Amygdala (tissue), 56 donors: ENCODE measurements around the gene SEMA3A.
"Not testable (repeated sequence)": the region's sequence is repeated elsewhere in the genome, so short reads cannot be mapped to it uniquely, and the experiment has no call there.

ENCODE experiments used
- DNase-seq, 56 donors: peaks; one replicate each; lab custom pipeline; 2025; lab: John Stamatoyannopoulos, UW

The SEMA3A gene

GRCh38 chr7:84194484-84195271 lies at the start of gene SEMA3A:
Gene SEMA3A, minus strand, starts transcription at chr7:84194789. Its CDS starts 203 bp downstream, at chr7:84194586.
- peak in 21 of 56 donors; percentile 3 to 57 (median 12) for DNase-seq

- not testable (repeated sequence) for DNase-seq
Measured at GRCh38 chr7:84243037-84243436, 48.4 kb upstream of the SEMA3A start.

- DNase-seq = no peak
Measured at GRCh38 chr7:84238596-84238995, 44.0 kb upstream of the SEMA3A start.

- DNase-seq = no peak
Measured at GRCh38 chr7:84237533-84238173, 43.1 kb upstream of the SEMA3A start.

- no peak for DNase-seq
Measured at GRCh38 chr7:84236398-84236797, 41.8 kb upstream of the SEMA3A start.

- DNase-seq = no peak
Measured at GRCh38 chr7:84232646-84233045, 38.1 kb upstream of the SEMA3A start.

GRCh38 chr7:84231157-84231556 lies 36.6 kb upstream of the SEMA3A start:
- DNase-seq = no peak

- no peak for DNase-seq
Measured at GRCh38 chr7:84230491-84230890, 35.9 kb upstream of the SEMA3A start.

- no peak for DNase-seq
Measured at GRCh38 chr7:84228526-84228925, 33.9 kb upstream of the SEMA3A start.

GRCh38 chr7:84226759-84227158 lies 32.2 kb upstream of the SEMA3A start:
- no peak for DNase-seq

- no peak for DNase-seq
Measured at GRCh38 chr7:84224505-84224904, 29.9 kb upstream of the SEMA3A start.

- no peak for DNase-seq
Measured at GRCh38 chr7:84219310-84219709, 24.7 kb upstream of the SEMA3A start.

- no peak for DNase-seq
Measured at GRCh38 chr7:84218681-84219080, 24.1 kb upstream of the SEMA3A start.

GRCh38 chr7:84216472-84216871 lies 21.9 kb upstream of the SEMA3A start:
- DNase-seq = no peak

GRCh38 chr7:84214757-84215156 lies 20.2 kb upstream of the SEMA3A start:
- DNase-seq = not testable (repeated sequence)

- DNase-seq = no peak
Measured at GRCh38 chr7:84210301-84210700, 15.7 kb upstream of the SEMA3A start.

- DNase-seq = no peak
Measured at GRCh38 chr7:84209006-84209405, 14.4 kb upstream of the SEMA3A start.

GRCh38 chr7:84207615-84208014 lies 13.0 kb upstream of the SEMA3A start:
- DNase-seq = no peak

GRCh38 chr7:84207025-84207424 lies 12.4 kb upstream of the SEMA3A start:
- no peak for DNase-seq

GRCh38 chr7:84204655-84205054 lies 10.1 kb upstream of the SEMA3A start:
- no peak for DNase-seq

GRCh38 chr7:84202855-84203254 lies 8.3 kb upstream of the SEMA3A start:
- no peak for DNase-seq

- DNase-seq = no peak
Measured at GRCh38 chr7:84200859-84201258, 6.3 kb upstream of the SEMA3A start.
